NCI-H2227 treated with DMSO at 0.1 percent for 48 hours (cell line): Measurements from ENCODE around the gene RPS27.

Experiments
- DNase-seq: peaks from one replicate; lab custom pipeline; 2025; lab: John Stamatoyannopoulos, UW

The RPS27 gene

DNA sequence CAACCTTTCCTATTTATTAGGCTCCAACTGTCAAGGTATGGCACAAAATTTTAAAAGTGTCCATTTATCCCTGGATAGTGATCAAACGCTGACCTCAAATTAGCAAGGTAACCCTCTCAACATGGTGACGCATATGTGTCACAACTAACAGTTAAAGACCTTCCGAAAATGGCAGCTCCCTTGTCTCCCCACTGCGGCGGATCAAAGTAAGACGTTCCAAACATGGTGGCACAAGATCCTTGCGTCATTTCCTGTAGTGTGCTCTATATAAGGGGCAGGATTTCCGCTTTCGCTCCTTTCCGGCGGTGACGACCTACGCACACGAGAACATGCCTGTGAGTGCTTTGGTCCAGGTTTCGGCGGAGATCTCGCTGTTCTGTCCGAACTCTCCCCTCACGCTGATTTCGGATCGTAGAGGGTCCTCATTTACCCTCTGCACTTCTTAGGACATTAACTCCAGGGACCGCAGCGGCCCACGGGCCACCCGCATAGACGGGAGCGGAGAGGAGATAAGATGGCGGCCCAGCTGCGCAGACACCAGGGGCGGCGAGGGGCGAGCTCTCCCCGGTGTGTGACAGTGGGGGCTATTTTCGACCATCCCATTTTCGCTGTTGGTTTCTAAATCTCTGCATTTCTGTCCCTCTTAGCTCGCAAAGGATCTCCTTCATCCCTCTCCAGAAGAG, at the start of gene RPS27:
RPS27 (plus strand) TSS at position 295 of the 683 bp plus-strand sequence; CDS start at position 330, 35 bp downstream.
- DNase-seq, result peak; percentile 98

DNA sequence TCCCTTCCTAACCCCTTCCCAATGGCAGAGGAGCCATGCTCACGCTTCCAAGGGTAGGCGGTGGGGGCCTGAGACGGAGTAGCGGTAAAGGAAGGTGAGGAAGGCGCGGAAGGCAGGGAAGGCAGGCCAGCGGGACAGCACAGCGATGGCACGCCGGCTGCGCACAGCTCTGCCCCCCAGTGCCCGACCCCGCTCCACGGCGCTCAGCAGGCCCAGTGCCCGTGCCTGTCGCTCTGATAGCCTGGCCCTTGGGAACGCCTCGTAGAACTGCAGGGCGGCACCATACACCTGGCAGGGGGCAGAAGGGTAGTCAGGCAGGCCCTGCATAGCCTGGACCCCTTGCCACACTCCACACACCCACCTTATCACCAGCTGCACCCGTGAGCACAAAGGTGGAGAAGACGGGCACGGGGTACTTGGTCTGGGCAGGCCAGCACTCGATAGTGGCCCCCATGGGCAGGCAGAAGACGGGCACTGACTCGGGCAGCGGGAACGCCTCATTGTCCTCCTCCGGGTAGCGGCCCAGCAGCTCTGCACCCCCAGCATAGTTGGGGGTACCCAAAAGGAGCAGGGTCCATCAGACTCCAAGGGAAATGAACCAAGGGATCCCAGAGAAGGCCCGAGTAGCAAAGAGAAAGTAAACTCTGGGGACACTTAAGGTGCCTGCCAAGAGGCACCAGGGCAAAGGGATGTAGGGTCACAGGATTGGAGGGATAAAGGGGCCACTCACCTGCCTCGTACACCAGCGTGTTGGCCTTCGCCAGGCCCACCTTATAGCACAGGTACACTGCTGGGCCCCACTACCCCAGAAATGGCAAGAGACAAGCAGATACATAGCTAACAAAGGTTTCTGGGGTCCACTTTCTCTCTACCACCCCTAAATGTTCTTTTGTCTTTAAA, 48.5 kb upstream of the RPS27 start:
- DNase-seq, result no peak

DNA sequence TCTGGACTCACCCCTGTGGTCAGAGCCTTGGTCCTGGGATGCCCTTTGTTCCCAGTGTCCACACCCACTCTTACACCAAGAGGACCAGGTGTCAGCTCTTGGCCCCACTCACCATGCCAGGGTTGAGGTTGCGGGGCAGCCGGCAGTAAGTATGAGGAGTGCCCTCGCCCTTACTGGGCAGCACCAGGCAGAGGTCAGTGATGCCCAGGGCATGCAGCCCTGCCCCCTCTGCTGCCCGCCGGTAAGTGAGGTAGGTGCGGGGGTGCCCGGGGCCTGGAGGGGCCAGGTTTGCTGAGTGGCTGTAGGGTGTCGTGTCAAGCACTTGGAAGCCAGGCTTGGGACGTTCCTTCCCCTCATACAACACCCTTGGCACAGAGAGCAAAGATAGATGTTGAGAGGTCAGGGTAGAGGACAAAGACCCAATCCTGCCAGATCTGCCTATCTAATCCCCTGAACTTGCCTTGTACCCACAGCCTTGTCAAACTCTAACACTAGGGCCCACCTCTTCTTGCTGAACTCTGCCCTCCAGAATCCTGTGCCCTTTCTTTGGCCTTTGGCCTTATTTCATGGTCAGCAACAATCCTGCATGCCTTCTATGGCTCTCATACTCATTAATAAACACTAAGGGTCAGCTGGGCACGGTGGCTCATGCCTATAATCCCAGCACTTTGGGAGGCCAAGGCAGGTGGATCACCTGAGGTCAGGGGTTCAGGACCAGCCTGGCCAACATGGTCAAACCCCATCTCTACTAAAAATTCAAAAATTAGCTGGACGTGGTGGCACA, 47.6 kb upstream of the RPS27 start:
- DNase-seq, result no peak

DNA sequence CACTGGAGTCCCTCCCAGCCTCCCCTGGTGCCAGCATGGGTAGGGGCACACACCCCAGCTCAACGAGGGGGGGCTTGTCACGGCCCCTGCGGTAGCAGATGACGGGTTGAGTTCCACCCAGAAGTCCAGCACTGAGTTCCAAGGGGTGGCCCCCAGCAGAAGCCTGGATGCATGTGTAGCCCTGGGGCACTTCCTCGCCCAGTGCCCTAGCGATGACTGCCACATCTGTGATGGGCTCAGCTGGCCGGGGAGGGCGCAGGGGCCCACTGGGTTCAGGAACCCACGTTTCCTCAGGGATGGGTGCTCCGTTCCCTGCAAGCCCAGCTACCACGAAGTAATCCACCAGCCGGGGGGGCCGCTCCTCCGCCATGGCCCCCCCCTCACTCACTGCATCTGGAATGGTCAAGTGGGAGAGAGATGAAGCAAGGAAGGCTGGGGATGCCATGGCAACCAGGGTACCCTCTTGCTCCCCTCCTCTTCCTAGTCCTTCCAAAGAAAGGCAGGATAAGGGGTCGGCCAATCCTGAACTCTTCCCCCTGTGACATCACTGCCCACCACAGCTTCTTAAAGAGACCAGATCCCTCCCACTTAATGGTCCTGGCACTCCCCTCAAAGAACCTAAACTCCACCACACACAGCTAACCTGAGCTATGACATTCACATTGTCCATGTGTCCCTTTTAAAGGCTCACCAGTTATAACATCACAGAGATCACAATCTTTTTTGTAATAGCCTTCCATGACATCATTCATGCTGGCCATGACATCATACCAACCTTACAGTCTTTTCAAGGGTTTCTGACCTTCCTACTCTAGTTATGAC, 46.3 kb upstream of the RPS27 start:
- DNase-seq, result no peak

DNA sequence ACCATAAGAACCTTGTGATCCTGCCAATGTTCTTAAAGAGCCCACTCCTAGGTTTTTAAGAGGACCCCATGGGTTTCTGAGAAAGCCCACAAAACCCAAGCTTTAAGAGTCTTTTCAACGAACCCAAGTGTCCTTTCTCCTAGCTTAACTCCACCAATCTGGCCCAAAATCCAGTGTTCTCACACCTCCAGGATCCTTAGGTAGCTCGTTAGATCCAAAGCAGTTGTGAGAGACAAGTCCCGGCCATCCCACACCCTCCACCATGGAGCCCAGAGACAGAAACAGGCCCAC, 45.8 kb upstream of the RPS27 start:
- DNase-seq, result no peak

DNA sequence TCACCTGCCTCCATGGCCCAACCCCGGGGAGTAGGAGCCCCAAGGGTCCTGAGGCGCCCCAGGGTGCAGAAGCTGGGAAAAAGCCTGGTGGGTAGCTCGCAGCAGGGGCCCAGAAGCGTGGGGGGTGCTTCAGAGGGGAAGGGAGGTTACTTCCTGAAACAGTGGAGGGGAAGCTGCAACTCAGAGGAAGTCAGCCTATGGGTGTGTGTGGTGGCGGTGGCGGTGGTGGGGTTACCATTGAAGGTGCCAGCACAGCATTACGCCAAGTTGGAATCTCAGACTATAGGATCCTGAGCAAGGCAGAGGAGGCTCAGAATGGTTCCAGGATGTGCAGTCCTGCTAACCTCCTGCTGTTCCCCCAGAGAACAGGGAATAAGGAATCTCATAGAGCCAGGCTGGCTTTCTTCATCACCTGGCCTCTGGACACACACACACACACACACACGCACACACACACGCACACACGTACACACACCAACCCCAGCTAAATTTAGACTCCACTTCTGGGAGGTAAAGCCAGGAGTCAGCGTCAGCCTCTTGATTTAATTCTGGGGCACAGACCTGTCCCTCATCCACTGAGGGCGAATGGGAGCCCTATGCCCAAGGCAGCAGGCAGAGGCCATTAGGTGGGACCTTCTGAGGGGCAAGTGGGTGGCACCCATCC, 45.3 kb upstream of the RPS27 start:
- DNase-seq, result peak; percentile 27

DNA sequence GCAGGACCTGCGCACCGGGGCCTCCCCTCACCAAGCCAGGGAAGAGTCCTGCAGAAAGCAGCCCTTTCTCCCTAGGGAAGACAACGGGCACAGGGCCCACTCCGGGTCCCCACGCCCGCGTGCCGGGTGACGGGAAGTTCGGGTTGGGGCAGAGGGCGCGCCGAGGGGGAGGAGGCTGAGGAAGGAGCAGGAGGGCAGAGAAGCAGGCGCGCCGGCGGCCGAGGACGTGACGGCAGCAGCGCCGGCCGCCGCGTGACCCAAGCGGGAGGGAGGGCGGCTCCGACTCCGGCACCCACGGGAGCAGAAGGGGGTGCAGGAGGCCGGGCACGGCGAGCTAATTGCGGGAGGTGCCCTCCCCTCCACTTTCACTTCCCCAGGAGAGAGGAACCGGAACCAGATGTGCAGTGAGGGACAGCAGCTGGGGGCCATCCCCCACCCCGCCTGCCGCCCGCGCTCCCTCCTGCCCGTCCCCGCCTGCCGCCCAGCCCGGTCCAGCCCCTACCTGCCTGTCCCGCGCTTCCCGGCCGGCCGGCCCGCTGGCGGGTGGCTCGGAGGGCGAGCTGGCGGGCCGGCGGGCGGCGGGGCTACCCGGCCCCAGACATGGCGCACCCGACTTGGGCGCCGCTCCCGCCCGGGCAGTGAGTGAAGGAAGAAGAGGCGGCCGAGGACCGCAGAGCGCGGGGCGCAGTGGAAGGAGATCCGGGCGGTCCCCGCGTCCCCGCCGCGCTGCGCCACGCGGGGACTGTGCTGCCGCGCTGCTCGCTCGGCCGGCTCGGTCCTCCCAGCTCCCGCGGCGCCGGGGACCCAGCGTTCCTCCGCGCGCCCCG, 44.6 kb upstream of the RPS27 start:
- DNase-seq, result peak; percentile 22

DNA sequence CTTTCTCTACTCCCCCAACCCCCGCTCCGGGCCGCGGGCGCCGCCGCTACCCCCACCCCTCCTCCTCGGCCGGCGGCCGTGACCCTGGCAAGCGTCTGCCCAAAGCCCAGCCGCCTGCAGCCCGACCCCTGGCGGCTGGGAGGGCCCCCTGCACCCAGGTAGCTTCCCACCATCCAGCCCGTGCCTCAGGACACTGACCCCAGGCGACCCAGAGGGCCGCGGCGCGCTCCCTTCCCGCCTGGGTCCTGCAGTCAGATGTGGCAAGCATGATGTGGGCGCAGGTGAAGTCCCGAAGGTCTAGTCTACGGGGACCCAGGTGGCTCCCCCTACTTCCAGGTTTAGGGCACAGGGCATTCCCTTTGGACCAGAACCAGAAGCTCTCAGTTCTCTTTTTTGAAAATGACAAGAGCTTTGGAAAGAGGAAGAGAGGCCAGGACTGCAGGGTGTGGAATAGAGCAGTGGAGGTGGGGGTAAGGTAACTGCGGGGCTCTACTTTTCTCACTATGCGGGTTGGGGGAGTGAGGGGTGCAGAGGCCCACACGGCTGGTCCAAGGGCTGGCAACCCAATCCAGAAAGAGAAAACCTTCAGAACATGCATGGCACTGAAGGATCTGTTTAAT, 43.8 kb upstream of the RPS27 start, which contains the start of gene DENND4B:
DENND4B (minus strand) TSS at position 97 of the 620 bp plus-strand sequence. CDS start 2,344 bp downstream, outside the sequence.
- DNase-seq, result peak; percentile 74

DNA sequence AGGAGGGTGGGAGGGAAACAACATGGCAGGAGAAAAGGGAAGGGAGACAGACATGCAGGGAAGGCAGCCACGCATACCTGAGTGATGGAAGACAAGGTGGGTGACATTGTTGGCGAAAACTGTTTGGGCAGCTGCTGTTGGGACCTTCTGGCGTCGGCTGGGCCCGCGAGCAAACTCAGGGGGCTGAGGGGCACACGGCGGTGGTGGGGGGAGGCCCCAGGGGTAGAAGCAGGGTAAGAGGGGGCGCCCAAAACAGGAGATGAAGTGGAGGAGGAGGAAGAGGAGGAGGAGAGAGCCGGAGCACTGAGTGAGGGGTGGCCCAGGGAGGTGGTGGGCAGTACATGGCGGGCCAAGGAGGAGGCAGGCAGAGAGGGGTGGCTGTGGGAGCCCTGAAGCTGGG, 39.4 kb upstream of the RPS27 start:
- no peak for DNase-seq

DNA sequence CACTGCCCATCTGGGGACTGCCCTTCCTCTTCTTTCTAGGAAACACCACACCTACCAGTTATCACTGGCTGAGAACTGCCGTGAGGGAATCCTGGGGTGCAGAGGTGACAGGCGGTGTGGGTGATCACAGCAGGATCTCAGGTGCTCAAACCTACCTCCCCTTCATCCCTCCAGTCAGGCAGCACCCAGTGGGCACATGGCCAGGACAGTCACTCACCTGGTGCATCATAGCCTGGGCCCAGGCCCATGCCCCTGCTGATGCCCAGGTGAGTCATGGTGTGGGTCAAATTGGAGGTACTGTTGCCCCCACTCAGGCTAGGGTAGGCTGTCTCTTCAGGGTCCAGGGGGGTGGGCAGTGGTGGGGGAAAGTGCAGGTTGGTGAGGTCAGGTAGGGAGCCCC, 38.8 kb upstream of the RPS27 start:
- DNase-seq, result no peak

DNA sequence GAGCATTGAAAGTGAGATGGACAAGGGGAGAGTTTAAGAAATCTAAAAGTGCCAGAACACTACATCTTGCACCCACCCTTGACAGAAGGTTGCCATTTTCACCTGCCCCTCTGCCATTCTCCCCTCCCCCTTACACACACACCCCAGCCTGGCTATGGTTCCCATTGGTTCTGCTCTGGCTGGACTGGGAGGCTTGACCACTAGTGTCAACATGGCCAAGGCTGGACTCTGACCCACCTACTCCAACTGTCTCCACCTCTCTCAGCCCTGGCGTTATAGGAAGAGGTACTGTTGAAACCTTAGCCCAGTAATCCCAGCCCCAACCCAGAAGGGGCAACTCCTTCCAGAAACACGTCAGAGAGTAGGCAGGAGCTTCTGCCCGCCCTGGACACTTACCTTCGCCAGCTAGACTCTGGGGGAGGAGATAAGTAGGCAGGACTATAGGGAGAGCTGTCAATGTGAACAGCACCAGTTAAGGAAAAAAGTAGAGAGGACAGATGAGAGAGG, 36.6 kb upstream of the RPS27 start:
- DNase-seq, result no peak

DNA sequence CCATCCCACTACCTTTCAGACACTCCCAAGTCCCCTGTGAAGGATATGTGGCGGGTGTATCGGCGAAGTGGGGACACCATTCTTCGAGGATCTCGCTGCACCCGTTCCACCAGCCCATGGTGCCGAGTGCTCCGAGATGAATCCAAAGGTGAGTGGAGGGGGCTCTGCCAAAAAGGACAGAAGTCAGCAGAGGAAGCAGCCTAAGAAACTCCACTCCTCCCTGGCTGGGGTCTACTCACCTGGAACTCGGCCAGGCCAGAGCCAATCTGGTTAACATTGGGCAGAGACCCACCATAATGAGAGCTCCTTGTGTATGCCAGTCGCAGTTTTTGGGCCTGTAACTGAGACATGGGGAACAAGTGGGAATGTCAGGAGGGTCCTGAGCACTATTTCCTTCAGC, 35.7 kb upstream of the RPS27 start:
- no peak for DNase-seq

DNA sequence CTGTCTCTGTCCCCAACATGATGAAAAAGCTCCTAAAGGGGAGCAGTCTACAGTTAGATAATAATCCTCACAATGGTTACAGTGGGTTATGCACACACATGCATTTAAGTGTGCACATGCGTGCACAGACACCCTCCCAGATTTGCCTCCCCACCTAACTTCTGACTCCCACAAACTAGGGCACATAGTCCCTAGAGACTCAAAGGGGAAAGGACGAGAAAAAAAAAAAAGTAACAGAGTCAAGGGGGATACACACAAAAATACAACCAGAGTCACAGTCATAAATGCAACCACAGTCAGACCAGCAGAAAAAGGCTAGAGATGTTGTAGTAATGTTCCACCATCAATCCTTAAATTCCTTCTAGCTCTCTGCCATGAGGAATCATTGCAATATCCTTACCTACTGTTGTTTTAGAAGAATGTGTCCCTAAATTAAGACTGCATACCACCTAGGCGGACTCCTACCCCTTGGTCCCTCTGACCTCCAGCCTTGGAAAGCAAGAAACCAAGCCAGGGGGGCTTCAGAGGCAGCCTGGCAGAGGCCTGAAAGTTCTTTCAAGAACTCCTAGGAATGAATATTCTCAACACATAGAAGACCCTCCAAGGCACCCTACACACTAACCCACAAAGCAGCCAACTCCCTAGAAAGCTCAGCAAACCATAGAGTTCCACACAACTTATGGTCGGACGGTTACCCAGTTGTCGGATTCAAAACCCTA, 33.4 kb upstream of the RPS27 start:
- DNase-seq, result no peak

DNA sequence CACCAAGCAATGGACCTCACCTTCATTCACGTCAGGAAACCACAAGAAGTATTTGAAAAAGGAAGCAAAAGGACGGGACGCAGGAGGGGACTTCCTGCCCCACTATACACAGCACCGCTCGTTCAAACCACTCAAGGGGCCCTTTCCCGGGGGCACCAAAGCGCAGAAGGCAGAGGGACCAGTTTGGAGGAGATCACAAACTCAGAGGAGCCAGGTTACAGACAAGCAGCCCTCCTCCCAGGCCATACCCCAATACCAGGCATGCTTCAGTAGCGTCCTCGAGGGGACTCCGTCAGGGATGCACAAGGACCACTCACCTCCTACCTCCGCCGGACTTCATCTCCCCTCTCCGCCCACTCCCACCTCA, 32.8 kb upstream of the RPS27 start:
- no peak for DNase-seq

DNA sequence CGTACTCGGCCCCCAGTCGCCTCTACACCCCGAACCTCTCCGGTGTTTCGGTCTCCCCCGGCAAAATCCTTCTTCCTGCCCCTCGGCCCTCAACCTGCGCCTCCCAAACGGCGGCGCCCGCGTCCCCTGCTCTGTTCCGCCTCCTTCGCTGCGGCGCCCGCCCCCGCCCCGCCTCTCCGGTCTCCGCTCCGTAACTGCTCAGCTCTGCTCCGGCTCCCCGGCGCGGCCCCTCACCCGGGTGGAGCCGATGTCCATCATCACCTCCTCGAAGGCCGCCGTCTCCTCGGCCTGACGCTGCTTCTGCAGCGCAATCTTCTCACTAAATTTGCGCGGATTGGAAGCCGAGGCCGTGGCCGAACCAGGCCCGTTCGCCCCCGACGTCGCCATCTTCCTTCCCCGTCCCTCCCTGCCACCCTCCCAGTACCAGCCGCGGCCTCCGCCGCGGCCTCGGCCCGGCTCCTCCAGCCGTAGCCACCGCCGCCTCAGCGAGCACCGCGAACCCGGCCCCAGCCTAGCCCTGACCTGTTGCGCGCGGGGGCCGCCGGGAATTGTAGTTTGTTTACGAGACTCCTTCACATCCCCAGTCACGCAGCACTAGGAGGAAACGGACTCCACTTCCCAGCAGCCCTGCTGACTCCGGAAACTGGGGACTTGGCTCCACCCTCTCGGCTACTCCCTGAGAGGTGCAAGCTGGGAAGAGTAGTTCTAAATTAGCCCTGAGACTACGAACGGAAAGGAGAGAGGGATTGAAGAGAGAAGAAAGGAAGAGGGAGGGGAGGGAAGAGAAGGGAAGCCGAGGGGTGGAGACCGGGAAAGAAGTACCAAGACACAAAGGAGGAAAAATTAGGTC, 32.2 kb upstream of the RPS27 start, which contains the start of gene CRTC2:
CRTC2 (minus strand) TSS at position 502 of the 850 bp plus-strand sequence; CDS start at position 387, 115 bp downstream.
- peak; percentile 99 for DNase-seq

DNA sequence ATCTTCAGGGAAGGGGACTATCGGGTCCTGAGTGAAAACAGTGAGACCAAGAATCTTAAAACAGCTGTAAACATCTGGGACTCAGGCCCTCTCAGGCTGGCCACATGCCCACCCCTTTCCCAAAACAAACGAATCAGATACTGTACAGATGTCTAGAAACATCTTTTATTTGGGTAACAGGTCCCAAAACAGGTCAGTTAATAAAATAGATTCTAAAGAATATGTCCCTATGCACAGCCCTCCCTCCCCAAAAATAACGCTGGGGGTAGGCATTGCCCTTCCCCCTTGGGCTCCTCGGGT, 31.7 kb upstream of the RPS27 start:
- no peak for DNase-seq

DNA sequence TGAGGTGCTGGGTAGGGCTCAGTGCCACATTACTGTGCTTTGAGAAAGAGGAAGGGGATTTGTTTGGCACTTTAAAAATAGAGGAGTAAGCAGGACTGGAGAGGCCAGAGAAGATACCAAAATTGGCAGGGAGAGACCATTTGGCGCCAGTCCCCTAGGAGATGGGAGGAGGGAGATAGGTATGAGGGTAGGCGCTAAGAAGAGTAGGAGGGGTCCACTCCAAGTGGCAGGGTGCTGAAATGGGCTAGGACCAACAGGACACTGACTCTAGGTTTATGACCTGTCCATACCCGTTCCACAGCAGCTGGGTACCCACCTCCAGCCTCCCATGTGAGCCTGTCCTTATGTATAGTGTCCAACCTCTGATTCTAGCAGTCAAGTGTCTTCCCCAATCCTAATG, 31.1 kb upstream of the RPS27 start:
- DNase-seq, result no peak

DNA sequence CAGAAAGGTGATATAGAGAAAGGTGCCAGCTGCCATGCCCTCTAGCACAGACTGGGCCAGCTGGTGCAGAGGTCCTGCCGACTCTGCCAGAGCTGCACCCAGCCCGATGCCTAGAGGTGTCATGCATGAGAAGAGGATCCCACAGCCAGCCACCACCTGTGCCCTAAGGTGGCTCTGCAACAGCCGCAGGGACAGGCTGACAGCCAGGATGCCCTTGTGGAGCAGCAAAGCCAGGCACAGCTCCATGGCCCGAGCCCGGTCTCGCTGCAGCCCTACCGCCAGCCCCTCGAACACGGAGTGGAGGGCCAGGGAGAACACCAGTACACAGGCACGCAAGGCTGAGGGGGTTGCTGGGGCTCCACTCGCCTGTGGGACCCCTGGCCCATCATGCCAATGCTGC, 30.4 kb upstream of the RPS27 start:
- no peak for DNase-seq
